H1 (cell line): ENCODE measurements around the gene AKR1D1. TPM values are rescaled to one million over a fixed set of nuclear protein-coding genes. Genes with fewer than 3 reads are reported as not detected.

ENCODE experiments used
- CTCF ChIA-PET: fragments of 300-600 bp; sonication (Branson Sonifier 250); formaldehyde crosslinking; loops from one replicate; lab custom pipeline; 2021; ENCODE audit not compliant: partially characterized antibody; lab: Charles Lee
- POLR2A ChIA-PET: fragments of 300-600 bp; sonication (Branson Sonifier 250); formaldehyde crosslinking; loops from one replicate; lab custom pipeline; 2021; ENCODE audit warnings: inconsistent platforms; ENCODE audit not compliant: partially characterized antibody; lab: Charles Lee
- DNase-seq, 2 experiments: peaks; one replicate each; pipeline versions ENCODE4 v3.0.0 to v3.0.0-alpha.2; 2010 to 2022; ENCODE audit warnings: low spot score in 2 of 2, low read depth in 1 of 2, mixed read lengths in 1 of 2
- FAIRE-seq: peaks from 2 replicates; lab custom pipeline; 2011; peaks lifted over from hg19 to GRCh38; lab: Jason Lieb, UNC
- H2AFZ ChIP-seq: 2 replicates; pipeline ENCODE4 v1.8.1; 2012; ENCODE audit warnings: low read length, inconsistent platforms
- H2AK5ac ChIP-seq: 2 replicates; pipeline ENCODE4 v1.6.1; 2013; ENCODE audit warnings: low read depth, low read length
- H2BK120ac ChIP-seq: replicated peaks from 2 replicates; pipeline ENCODE3; 2013; ENCODE audit warnings: low read depth, low read length, inconsistent platforms
- H2BK12ac ChIP-seq: 2 replicates; pipeline ENCODE4 v1.6.1; 2013; ENCODE audit warnings: low read depth, low read length
- H2BK15ac ChIP-seq: 2 replicates; pipeline ENCODE4 v1.6.1; 2013; ENCODE audit warnings: low read length
- H2BK20ac ChIP-seq: 2 replicates; pipeline ENCODE4 v1.6.1; 2013; ENCODE audit warnings: low read length
- H2BK5ac ChIP-seq: 2 replicates; pipeline ENCODE4 v1.6.1; 2013; ENCODE audit warnings: low read depth, low read length
- H3K14ac ChIP-seq: 2 replicates; pipeline ENCODE4 v1.6.1; 2013; ENCODE audit warnings: inconsistent platforms; ENCODE audit not compliant: insufficient read length
- H3K18ac ChIP-seq: 2 replicates; pipeline ENCODE4 v1.6.1; 2013; ENCODE audit warnings: low read length; ENCODE audit errors: extremely low read depth
- H3K23ac ChIP-seq: 2 replicates; pipeline ENCODE4 v1.6.1; 2013; ENCODE audit warnings: inconsistent platforms; ENCODE audit not compliant: insufficient read length
- H3K23me2 ChIP-seq: 2 replicates; pipeline ENCODE4 v1.6.1; 2013; ENCODE audit warnings: low read depth, low read length
- H3K27ac ChIP-seq: 2 replicates; pipeline ENCODE4 v1.6.1; 2011; ENCODE audit warnings: low read depth, low read length, inconsistent platforms
- H3K27me3 ChIP-seq, 4 experiments: replicated peaks in 1 of 4; 1 replicate in 1 of 4; 2 replicates in 3 of 4; pipeline versions ENCODE4 v1.6.1 to v1.8.1; 2011 to 2013; ENCODE audit warnings: low read length in 3 of 4, mild to moderate bottlenecking in 3 of 4, inconsistent platforms in 2 of 4, mixed read lengths in 2 of 4, moderate library complexity in 1 of 4; ENCODE audit not compliant: control insufficient read depth in 3 of 4, insufficient read depth in 3 of 4; ENCODE audit errors: extremely low read depth in 1 of 4
- H3K36me3 ChIP-seq, 4 experiments: 2 replicates each; pipeline versions ENCODE4 v1.6.1 to v1.8.1; 2011 to 2013; ENCODE audit warnings: mild to moderate bottlenecking in 4 of 4, low read length in 3 of 4, moderate library complexity in 2 of 4, control low read depth in 1 of 4, inconsistent platforms in 1 of 4; ENCODE audit not compliant: insufficient read depth in 4 of 4, control insufficient read depth in 2 of 4
- H3K4ac ChIP-seq: replicated peaks from 2 replicates; pipeline ENCODE3; 2013; ENCODE audit warnings: low read length, low read depth, mixed read lengths, inconsistent platforms; ENCODE audit not compliant: insufficient read length
- H3K4me1 ChIP-seq, 4 experiments: replicated peaks in 1 of 4; 1 replicate in 1 of 4; 2 replicates in 3 of 4; pipeline versions ENCODE4 v1.6.1 to v1.8.1; 2011 to 2013; ENCODE audit warnings: low read length in 3 of 4, inconsistent platforms in 2 of 4, mixed read lengths in 1 of 4; ENCODE audit not compliant: insufficient read depth in 4 of 4, control insufficient read depth in 3 of 4
- H3K4me2 ChIP-seq, 2 experiments: 2 replicates each; pipeline versions ENCODE4 v1.6.1 to v1.8.1; 2011 to 2013; ENCODE audit warnings: low read depth in 2 of 2, low read length in 2 of 2, control low read depth in 1 of 2, inconsistent platforms in 1 of 2, mild to moderate bottlenecking in 1 of 2; ENCODE audit not compliant: insufficient read depth in 1 of 2
- H3K4me3 ChIP-seq, 4 experiments: fragments of 200-600, 300-600 bp in 1 of 4; sonication (generic), shearing (Covaris generic), sonication (Bioruptor Twin) in 1 of 4; 2 replicates each; pipeline versions ENCODE4 v1.5.1 to v1.8.1; 2011 to 2016; ENCODE audit warnings: low read length in 4 of 4, low read depth in 3 of 4, control low read depth in 2 of 4, inconsistent platforms in 2 of 4, mild to moderate bottlenecking in 2 of 4, mixed read lengths in 1 of 4, moderate library complexity in 1 of 4; ENCODE audit not compliant: insufficient read depth in 2 of 4; ENCODE audit errors: extremely low read depth in 1 of 4
- H3K56ac ChIP-seq: replicated peaks from 2 replicates; pipeline ENCODE3; 2013; ENCODE audit warnings: low read depth, mild to moderate bottlenecking, mixed read lengths, low read length, inconsistent platforms; ENCODE audit not compliant: insufficient read length
- H3K79me1 ChIP-seq: 2 replicates; pipeline ENCODE4 v1.6.1; 2013; ENCODE audit warnings: low read depth, low read length, control low read depth
- H3K79me2 ChIP-seq, 2 experiments: 2 replicates each; pipeline versions ENCODE4 v1.6.1 to v1.8.1; 2012 to 2013; ENCODE audit warnings: low read length in 2 of 2, mild to moderate bottlenecking in 2 of 2, inconsistent platforms in 1 of 2; ENCODE audit not compliant: insufficient read depth in 2 of 2, control insufficient read depth in 1 of 2
- H3K9ac ChIP-seq, 4 experiments: replicated peaks in 1 of 4; 1 replicate in 1 of 4; 2 replicates in 3 of 4; pipeline versions ENCODE4 v1.6.1 to v1.8.1; 2011 to 2013; ENCODE audit warnings: low read depth in 3 of 4, low read length in 3 of 4, control low read depth in 2 of 4, mild to moderate bottlenecking in 2 of 4, moderate library complexity in 2 of 4, inconsistent platforms in 1 of 4; ENCODE audit errors: extremely low read depth in 1 of 4
- H3K9me3 ChIP-seq, 2 experiments: 2 replicates each; pipeline versions ENCODE4 v1.6.1 to v1.8.1; 2012 to 2013; ENCODE audit warnings: mild to moderate bottlenecking in 2 of 2, moderate library complexity in 2 of 2, control low read depth in 1 of 2, inconsistent platforms in 1 of 2, low read depth in 1 of 2, low read length in 1 of 2, mixed read lengths in 1 of 2; ENCODE audit not compliant: insufficient read depth in 2 of 2
- H4K20me1 ChIP-seq, 2 experiments: replicated peaks in 1 of 2; 2 replicates each; pipeline versions ENCODE3 to v1.8.1; 2011 to 2013; ENCODE audit warnings: inconsistent platforms in 2 of 2, low read length in 2 of 2, mild to moderate bottlenecking in 1 of 2; ENCODE audit not compliant: insufficient read depth in 2 of 2, control insufficient read depth in 1 of 2
- H4K5ac ChIP-seq: 2 replicates; pipeline ENCODE4 v1.6.1; 2013; ENCODE audit warnings: low read length, low read depth, mixed read lengths, inconsistent platforms; ENCODE audit not compliant: insufficient read length
- H4K8ac ChIP-seq: 2 replicates; pipeline ENCODE4 v1.8.0; 2013; ENCODE audit warnings: mild to moderate bottlenecking, moderate library complexity, low read length, inconsistent platforms; ENCODE audit not compliant: insufficient read depth; ENCODE audit errors: extremely low read depth
- H4K91ac ChIP-seq: replicated peaks from 2 replicates; pipeline ENCODE3; 2013; ENCODE audit warnings: low read length, mixed read lengths, inconsistent platforms; ENCODE audit not compliant: insufficient read length
- BCL11A ChIP-seq, 2 experiments: IDR thresholded peaks; one replicate each; pipeline ENCODE4 v1.6.1; 2011; ENCODE audit warnings: low read depth in 2 of 2, low read length in 2 of 2, mild to moderate bottlenecking in 2 of 2
- EZH2 ChIP-seq: fragments of 200-600 bp; sonication (generic); IDR thresholded peaks from 2 replicates; pipeline ENCODE4 v1.7.1; 2012; ENCODE audit warnings: low read depth, mild to moderate bottlenecking, moderate library complexity, low read length, inconsistent platforms; ENCODE audit not compliant: severe bottlenecking
- GABPA ChIP-seq: IDR thresholded peaks from 2 replicates; pipeline ENCODE4 v1.6.1; 2011; ENCODE audit warnings: mild to moderate bottlenecking, low read length, moderate library complexity, borderline replicate concordance; ENCODE audit not compliant: insufficient read depth
- JUN ChIP-seq: IDR thresholded peaks from 2 replicates; pipeline ENCODE4 v1.6.1; 2011; ENCODE audit warnings: low read depth, mild to moderate bottlenecking, improper control_type of control experiment, low read length
- PHF8 ChIP-seq: fragments of 200-600 bp; sonication (generic); conservative IDR thresholded peaks from 2 replicates; pipeline ENCODE4 v1.7.1; 2012; ENCODE audit warnings: low read depth, mild to moderate bottlenecking, inconsistent platforms, low read length, moderate library complexity
- RXRA ChIP-seq: IDR thresholded peaks from 2 replicates; pipeline ENCODE4 v1.6.1; 2011; ENCODE audit warnings: low read depth, mild to moderate bottlenecking, low read length, moderate library complexity; ENCODE audit not compliant: insufficient read depth
- YY1 ChIP-seq: IDR thresholded peaks from 2 replicates; pipeline ENCODE4 v1.6.1; 2011; ENCODE audit warnings: low read depth, mild to moderate bottlenecking, low read length
- ZNF274 ChIP-seq: IDR thresholded peaks from 2 replicates; pipeline ENCODE4 v1.7.0; 2012; ENCODE audit warnings: low read length, borderline replicate concordance; ENCODE audit errors: extremely low read depth
- WGBS, 2 experiments: shearing (Covaris generic) in 1 of 2; methylation state at CpG; one replicate each; pipeline versions ENCODE4 v1.1.6 to v1.1.7; 2013 to 2015; ENCODE audit warnings: low lambda C conversion rate in 2 of 2, mixed read lengths in 2 of 2, inconsistent platforms in 1 of 2, low coverage in 1 of 2, missing lambda C conversion rate in 1 of 2; ENCODE audit not compliant: insufficient replicate concordance in 2 of 2, insufficient coverage in 1 of 2, insufficient read length in 1 of 2; ENCODE audit errors: extremely low coverage in 1 of 2, missing lambda C conversion rate in 1 of 2; 5-methylcytosine and 5-hydroxymethylcytosine counted together
- polyA plus RNA-seq, 7 experiments: library from polyadenylated mRNA; depleted of rRNA in 3 of 7; stranded (reverse) in 5 of 7; unstranded in 2 of 7; fragments of >200 nt in 5 of 7; fragments of 200-250 nt in 2 of 7; gene quantifications; 1 replicate in 5 of 7; 2 replicates in 1 of 7; 4 replicates in 1 of 7; pipeline versions ENCODE4 v1.2.1 to v1.2.3, GENCODE V29; 2011 to 2013; ENCODE audit warnings: missing spikeins in 2 of 7, mixed read lengths in 2 of 7
- total RNA-seq: library from RNA; stranded (reverse); fragmentation: NEBNext Ultra II Directional; extraction: Animal tissue kit (Norgen Biotek cat#: 25700); gene quantifications from 2 replicates; pipeline ENCODE4 v1.2.1, GENCODE V29; 2021
- TF ChIP-seq, protein P1 (sequence below): IDR thresholded peaks from 2 replicates; pipeline ENCODE4 v1.6.1; 2011; ENCODE audit warnings: low read length, improper control_type of control experiment
- TF ChIP-seq, protein P2 (sequence below): IDR thresholded peaks from 2 replicates; pipeline ENCODE4 v1.6.1; 2011; ENCODE audit warnings: low read depth, mild to moderate bottlenecking, low read length; ENCODE audit not compliant: insufficient read depth

AKR1D1 gene
- total and polyA plus RNA-seq, 2 of the 8 experiments (the other 6 are each of a cell fraction or from before 2014, with no cell fraction given), result not detected

DNA sequence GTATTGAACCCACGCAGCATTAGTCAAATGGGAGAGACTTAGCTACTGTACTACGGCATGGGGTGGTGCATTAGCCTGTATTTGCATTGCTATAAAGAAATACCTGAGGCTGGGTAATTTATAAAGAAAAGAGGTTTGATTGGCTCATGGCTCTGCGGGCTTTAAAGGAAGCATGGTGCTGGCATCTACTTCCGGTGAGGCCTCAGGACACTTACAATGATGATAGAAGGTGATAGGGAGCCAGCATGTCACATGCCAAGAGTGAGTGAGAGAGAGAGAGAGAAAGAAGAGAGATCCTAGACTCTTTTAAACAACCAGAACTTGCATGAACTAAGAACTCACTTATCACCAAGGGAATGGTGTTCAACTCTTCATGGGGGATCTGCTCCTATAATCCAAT lies 47.1 kb upstream of the AKR1D1 start:
- 90% methylated on average over 4 of the region's 4 CpGs; no CpG with 5 or more reads in 1 of the 2 experiments for WGBS, 2 experiments
- peaks cover 2 to 12% (median 7%) of the 10 kb centered on the region in 4 experiments; a peak in 6 of 7 replicates for H3K4me1 ChIP-seq
- POLR2A ChIA-PET, result no interaction called here

More for the DNA sequence above, 47.1 kb upstream of the AKR1D1 start:
- FAIRE-seq, result no peak
- TF ChIP-seq PHF8, result no peak
- TF ChIP-seq RXRA, result no peak
- no peak for TF ChIP-seq BCL11A (IDR thresholded peaks at IDR 0.05; ENCODE audit: low read depth in 2 of 2, low read length in 2 of 2)
- TF ChIP-seq, protein P1, sequence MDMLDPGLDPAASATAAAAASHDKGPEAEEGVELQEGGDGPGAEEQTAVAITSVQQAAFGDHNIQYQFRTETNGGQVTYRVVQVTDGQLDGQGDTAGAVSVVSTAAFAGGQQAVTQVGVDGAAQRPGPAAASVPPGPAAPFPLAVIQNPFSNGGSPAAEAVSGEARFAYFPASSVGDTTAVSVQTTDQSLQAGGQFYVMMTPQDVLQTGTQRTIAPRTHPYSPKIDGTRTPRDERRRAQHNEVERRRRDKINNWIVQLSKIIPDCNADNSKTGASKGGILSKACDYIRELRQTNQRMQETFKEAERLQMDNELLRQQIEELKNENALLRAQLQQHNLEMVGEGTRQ, result no peak
- TF ChIP-seq YY1, result no peak
- no peak for TF ChIP-seq ZNF274
- no peak for TF ChIP-seq JUN
- no peak for TF ChIP-seq GABPA
- no peak for TF ChIP-seq EZH2
- TF ChIP-seq, protein P2, sequence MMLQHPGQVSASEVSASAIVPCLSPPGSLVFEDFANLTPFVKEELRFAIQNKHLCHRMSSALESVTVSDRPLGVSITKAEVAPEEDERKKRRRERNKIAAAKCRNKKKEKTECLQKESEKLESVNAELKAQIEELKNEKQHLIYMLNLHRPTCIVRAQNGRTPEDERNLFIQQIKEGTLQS, result no peak
- Histone ChIP-seq H3K79me2 (no peaks in the 10 kb centered on the region), H3K56ac (no peak overlapping the region), H3K23me2 (no peaks in the 10 kb centered on the region), H3K27me3 (no peaks in the 10 kb centered on the region), H3K4me3 (no peak overlapping the region), H2BK12ac (no peak overlapping the region), H3K36me3 (peaks cover 0 to 7% (median 0%) of the 10 kb centered on the region in 4 experiments; a peak in 1 of 8 replicates), H2BK15ac (no peak overlapping the region), H2BK20ac (peak overlapping the region; percentile 23; the same call in 1 of the 2 replicates), H2BK120ac (peak overlapping the region; percentile 65), H3K14ac (no peak overlapping the region), H3K4me2 (no peak overlapping the region), H4K20me1 (no peaks in the 10 kb centered on the region), H4K8ac (no peak overlapping the region), H2AK5ac (no peak overlapping the region), H3K9ac (no peak overlapping the region), H3K79me1 (no peaks in the 10 kb centered on the region), H3K4ac (no peak overlapping the region), H2AFZ (no peak overlapping the region), H3K23ac (no peak overlapping the region), H4K5ac (no peak overlapping the region), H3K18ac (peak overlapping the region; percentile 4; the same call in 1 of the 2 replicates), H2BK5ac (no peak overlapping the region), H3K27ac (no peak overlapping the region), H3K9me3 (peaks cover 16% of the 10 kb centered on the region in 2 experiments; a peak in 3 of 4 replicates), H4K91ac (no peak overlapping the region)
- no peak for DNase-seq
- CTCF ChIA-PET, result no interaction called here
